ENCODE measurements around the gene RPL37A. TPM values are rescaled to one million over a fixed set of nuclear protein-coding genes. Genes with fewer than 3 reads are reported as not detected.

Gene RPL37A
- total RNA-seq, 2 donors from 2014 or later: 3,101 to 3,324 TPM

GRCh38 chr2:216549926-216550690 lies 51.5 kb downstream of the RPL37A start:
- Mint-ChIP-seq H3K36me3 (ENCODE audit: low read depth) (no peaks in the 10 kb centered on the region), H3K27ac (no peak overlapping the region), H3K4me3 (no peak overlapping the region), H3K4me1 (no peaks in the 10 kb centered on the region), H3K27me3 (peaks cover 45% of the 10 kb centered on the region)
- no peaks in the 10 kb centered on the region for H3K9me3 ChIP-seq (ENCODE audit: control insufficient read depth, low read length, poor library complexity, severe bottlenecking)
- no peak for DNase-seq
- no peak for ATAC-seq

- Mint-ChIP-seq H3K27me3 (peaks cover 37% of the 10 kb centered on the region), H3K4me1 (no peaks in the 10 kb centered on the region), H3K4me3 (no peak overlapping the region), H3K27ac (no peak overlapping the region), H3K36me3 (ENCODE audit: low read depth) (no peaks in the 10 kb centered on the region)
- H3K9me3 ChIP-seq (ENCODE audit: control insufficient read depth, low read length, poor library complexity, severe bottlenecking): no peaks in the 10 kb centered on the region
- no peak for DNase-seq
- no peak for ATAC-seq
Observed at GRCh38 chr2:216551234-216552068, 52.8 kb downstream of the RPL37A start.

GRCh38 chr2:216553093-216553478 lies 54.4 kb downstream of the RPL37A start:
- ATAC-seq (no peak), DNase-seq (no peak)
- no peak overlapping the region for H3K27ac Mint-ChIP-seq
- H3K4me1 Mint-ChIP-seq: no peaks in the 10 kb centered on the region
- H3K27me3 Mint-ChIP-seq: peaks cover 26% of the 10 kb centered on the region
- H3K9me3 ChIP-seq (ENCODE audit: control insufficient read depth, low read length, poor library complexity, severe bottlenecking): no peaks in the 10 kb centered on the region
- H3K4me3 Mint-ChIP-seq: no peak overlapping the region
- H3K36me3 Mint-ChIP-seq (ENCODE audit: low read depth): no peaks in the 10 kb centered on the region

Other genes starting within 250 kb of the RPL37A start
- not detected for gene MARCHF4, start 126.4 kb upstream of the RPL37A start, total RNA-seq
- gene SMARCAL1, start 86.4 kb upstream of the RPL37A start, total RNA-seq: 10 to 100 TPM; 14.0 to 15.0 TPM
- 1 to 10 TPM in 1 of 2 donors, not detected in 1; 6.1 TPM for gene IGFBP2, start 134.6 kb downstream of the RPL37A start, total RNA-seq
- not detected for gene IGFBP5, start 196.7 kb downstream of the RPL37A start, total RNA-seq

All from T-helper 17 cell (primary cell).